GM12873 (cell line): ENCODE results near the gene IFIT2.

Experiments used
- CTCF ChIP-seq: IDR thresholded peaks from 2 replicates; pipeline ENCODE4 v1.5.1; 2012; ENCODE audit warnings: low read depth, mild to moderate bottlenecking, moderate library complexity, low read length, control low read depth; ENCODE audit not compliant: insufficient read depth; ENCODE audit errors: missing control alignments

The IFIT2 gene

GRCh38 chr10:89262086-89263051 is 39.5 kb upstream of the IFIT2 start:
- TF ChIP-seq CTCF = no peak

GRCh38 chr10:89263091-89263490 is 38.8 kb upstream of the IFIT2 start:
- TF ChIP-seq CTCF = no peak

GRCh38 chr10:89263531-89263930 is 38.3 kb upstream of the IFIT2 start:
- no peak for TF ChIP-seq CTCF

GRCh38 chr10:89266721-89267453 is 35.0 kb upstream of the IFIT2 start:
- TF ChIP-seq CTCF = no peak

GRCh38 chr10:89269433-89270152 is 32.3 kb upstream of the IFIT2 start:
- no peak for TF ChIP-seq CTCF

GRCh38 chr10:89270153-89270483 is 31.7 kb upstream of the IFIT2 start:
- TF ChIP-seq CTCF = no peak

- TF ChIP-seq CTCF = no peak
Observed at GRCh38 chr10:89271532-89271931, 30.3 kb upstream of the IFIT2 start.
